ENCODE results near the gene AGPAT4. TPM values are rescaled to one million over a fixed set of nuclear protein-coding genes. Genes with fewer than 3 reads are reported as not detected.
"Not testable (repeated sequence)": the region's sequence is repeated elsewhere in the genome, so short reads cannot be mapped to it uniquely, and the experiment has no call there.

AGPAT4 gene
- total RNA-seq, 2 donors from 2014 or later: 17.0 to 23.8 TPM

- ATAC-seq (ENCODE audit: insufficient number of reproducible peaks, low FRiP score, low read depth): no peak
- Histone ChIP-seq H3K9me3 (peaks cover under 1% of the 10 kb centered on the region), H3K27ac (no peak overlapping the region), H3K27me3 (replicated peaks; ENCODE audit: insufficient read depth) (no peaks in the 10 kb centered on the region), H3K4me1 (ENCODE audit: control insufficient read depth in 1 of 2, low read depth in 2 of 2) (no peaks in the 10 kb centered on the region), H3K36me3 (peaks cover 10% of the 10 kb centered on the region), H3K4me3 (no peak overlapping the region)
- no peak for TF ChIP-seq CTCF (IDR thresholded peaks at IDR 0.05)
- DNase-seq (ENCODE audit: low spot score): no peak
Observed at GRCh38 chr6:161128230-161128629, 145.6 kb downstream of the AGPAT4 start.

- Histone ChIP-seq H3K27me3 (replicated peaks; ENCODE audit: insufficient read depth) (no peaks in the 10 kb centered on the region), H3K9me3 (peaks cover 8% of the 10 kb centered on the region), H3K36me3 (peaks cover 6% of the 10 kb centered on the region), H3K4me1 (ENCODE audit: control insufficient read depth in 1 of 2, low read depth in 2 of 2) (no peaks in the 10 kb centered on the region), H3K4me3 (no peak overlapping the region), H3K27ac (no peak overlapping the region)
- DNase-seq (ENCODE audit: low spot score) (no peak), ATAC-seq (ENCODE audit: insufficient number of reproducible peaks, low FRiP score, low read depth) (no peak)
- no peak for TF ChIP-seq CTCF (IDR thresholded peaks at IDR 0.05)
Observed at GRCh38 chr6:161127071-161127740, 146.7 kb downstream of the AGPAT4 start.

GRCh38 chr6:161125591-161125990 lies 148.3 kb downstream of the AGPAT4 start:
- no peak overlapping the region for H3K27ac ChIP-seq
- no peaks in the 10 kb centered on the region for H3K27me3 ChIP-seq (replicated peaks; ENCODE audit: insufficient read depth)
- no peak for TF ChIP-seq CTCF (IDR thresholded peaks at IDR 0.05)
- H3K4me1 ChIP-seq (ENCODE audit: control insufficient read depth in 1 of 2, low read depth in 2 of 2): no peaks in the 10 kb centered on the region
- DNase-seq (ENCODE audit: low spot score): no peak
- H3K4me3 ChIP-seq: no peak overlapping the region
- H3K9me3 ChIP-seq: peaks cover 8% of the 10 kb centered on the region
- H3K36me3 ChIP-seq: peaks cover 4% of the 10 kb centered on the region
- no peak for ATAC-seq (ENCODE audit: insufficient number of reproducible peaks, low FRiP score, low read depth)

GRCh38 chr6:161123319-161123718 lies 150.5 kb downstream of the AGPAT4 start:
- H3K4me1 ChIP-seq (ENCODE audit: control insufficient read depth in 1 of 2, low read depth in 2 of 2); H3K27ac ChIP-seq; H3K27me3 ChIP-seq (replicated peaks; ENCODE audit: insufficient read depth); ATAC-seq (ENCODE audit: insufficient number of reproducible peaks, low FRiP score, low read depth); H3K4me3 ChIP-seq; DNase-seq (ENCODE audit: low spot score); H3K36me3 ChIP-seq; H3K9me3 ChIP-seq: not testable (repeated sequence)

- Histone ChIP-seq H3K4me3 (no peak overlapping the region), H3K36me3 (peaks cover 15% of the 10 kb centered on the region), H3K27me3 (replicated peaks; ENCODE audit: insufficient read depth) (no peaks in the 10 kb centered on the region), H3K27ac (no peak overlapping the region), H3K4me1 (ENCODE audit: control insufficient read depth in 1 of 2, low read depth in 2 of 2) (no peaks in the 10 kb centered on the region), H3K9me3 (peaks cover 4% of the 10 kb centered on the region)
- no peak for ATAC-seq (ENCODE audit: insufficient number of reproducible peaks, low FRiP score, low read depth)
- no peak for DNase-seq (ENCODE audit: low spot score)
- TF ChIP-seq CTCF (IDR thresholded peaks at IDR 0.05): no peak
Observed at GRCh38 chr6:161117942-161118341, 155.9 kb downstream of the AGPAT4 start.

GRCh38 chr6:161117308-161117707 lies 156.6 kb downstream of the AGPAT4 start:
- ATAC-seq (ENCODE audit: insufficient number of reproducible peaks, low FRiP score, low read depth): no peak
- Histone ChIP-seq H3K9me3 (no peaks in the 10 kb centered on the region), H3K27me3 (replicated peaks; ENCODE audit: insufficient read depth) (no peaks in the 10 kb centered on the region), H3K4me3 (no peak overlapping the region), H3K36me3 (peaks cover 22% of the 10 kb centered on the region), H3K4me1 (ENCODE audit: control insufficient read depth in 1 of 2, low read depth in 2 of 2) (no peaks in the 10 kb centered on the region), H3K27ac (no peak overlapping the region)
- no peak for DNase-seq (ENCODE audit: low spot score)
- no peak for TF ChIP-seq CTCF (IDR thresholded peaks at IDR 0.05)

All from thoracic aorta (tissue), 2 donors.